ENCODE data around the gene TOGARAM2.

The TOGARAM2 gene

GRCh38 chr2:28981016-28981441 is at the start of gene TOGARAM2:
Gene TOGARAM2 (plus strand): TSS chr2:28981298. CDS start chr2:28994835, 13,537 bp downstream.
- peak; percentile 36 for DNase-seq

GRCh38 chr2:28934769-28935168 is 46.3 kb upstream of the TOGARAM2 start:
- DNase-seq = no peak

- no peak for DNase-seq
Measured at GRCh38 chr2:28941008-28941407, 40.1 kb upstream of the TOGARAM2 start.

GRCh38 chr2:28944535-28945248 is 36.4 kb upstream of the TOGARAM2 start:
- DNase-seq = no peak

- no peak for DNase-seq
Measured at GRCh38 chr2:28948160-28948559, 32.9 kb upstream of the TOGARAM2 start.

- DNase-seq = no peak
Measured at GRCh38 chr2:28949190-28949589, 31.9 kb upstream of the TOGARAM2 start.

GRCh38 chr2:28949617-28950305 is 31.3 kb upstream of the TOGARAM2 start:
- DNase-seq = no peak

- peak; percentile 29 for DNase-seq
Measured at GRCh38 chr2:28950941-28951630, 30.0 kb upstream of the TOGARAM2 start.

GRCh38 chr2:28951910-28952835 is 28.9 kb upstream of the TOGARAM2 start:
- DNase-seq = no peak

GRCh38 chr2:28952836-28953211 is 28.3 kb upstream of the TOGARAM2 start:
- DNase-seq = no peak

- DNase-seq = no peak
Measured at GRCh38 chr2:28955467-28955866, 25.6 kb upstream of the TOGARAM2 start.

GRCh38 chr2:28956415-28956826 is 24.7 kb upstream of the TOGARAM2 start:
- peak; percentile 45 for DNase-seq

GRCh38 chr2:28956890-28957289 is 24.2 kb upstream of the TOGARAM2 start:
- DNase-seq = no peak

- DNase-seq = peak; percentile 93
Measured at GRCh38 chr2:28958689-28959088, 22.4 kb upstream of the TOGARAM2 start.

GRCh38 chr2:28960401-28960800 is 20.7 kb upstream of the TOGARAM2 start:
- no peak for DNase-seq

- DNase-seq = no peak
Measured at GRCh38 chr2:28962505-28962904, 18.6 kb upstream of the TOGARAM2 start.

GRCh38 chr2:28970464-28971160 is 10.5 kb upstream of the TOGARAM2 start:
- no peak for DNase-seq

GRCh38 chr2:28972778-28973335 is 8.2 kb upstream of the TOGARAM2 start:
- DNase-seq = no peak

- no peak for DNase-seq
Measured at GRCh38 chr2:28974252-28974651, 6.8 kb upstream of the TOGARAM2 start.

- DNase-seq = no peak
Measured at GRCh38 chr2:28975671-28976070, 5.4 kb upstream of the TOGARAM2 start.

- no peak for DNase-seq
Measured at GRCh38 chr2:28976584-28976983, 4.5 kb upstream of the TOGARAM2 start.

Measured in eye (tissue), 1 donor.